H9 (cell line): ENCODE measurements around the gene ANKRD55. TPM values are rescaled to one million over a fixed set of nuclear protein-coding genes. Genes with fewer than 3 reads are reported as not detected.

Experiments used
- DNase-seq: peaks from one replicate; pipeline ENCODE4 v3.0.0-alpha.2; 2017
- H2AFZ ChIP-seq: one replicate; pipeline ENCODE4 v1.6.1; 2013; ENCODE audit warnings: mild to moderate bottlenecking, low read length, control low read depth, moderate library complexity
- H2AK5ac ChIP-seq: 2 replicates; pipeline ENCODE4 v1.6.1; 2013; ENCODE audit warnings: low read length, control low read depth, mixed read lengths; ENCODE audit not compliant: insufficient read length
- H2BK120ac ChIP-seq: one replicate; pipeline ENCODE4 v1.6.1; 2013; ENCODE audit warnings: low read depth, mild to moderate bottlenecking, low read length, control low read depth, inconsistent platforms; ENCODE audit not compliant: poor library complexity, severe bottlenecking
- H2BK12ac ChIP-seq: 2 replicates; pipeline ENCODE4 v1.6.1; 2013; ENCODE audit warnings: low read length, control low read depth, mixed read lengths, low read depth; ENCODE audit not compliant: insufficient read length
- H2BK15ac ChIP-seq: 2 replicates; pipeline ENCODE4 v1.6.1; 2013; ENCODE audit warnings: low read depth, low read length, control low read depth
- H2BK20ac ChIP-seq: one replicate; pipeline ENCODE4 v1.6.1; 2013; ENCODE audit warnings: low read depth, mild to moderate bottlenecking, low read length, control low read depth, inconsistent platforms; ENCODE audit not compliant: poor library complexity, severe bottlenecking
- H2BK5ac ChIP-seq: 2 replicates; pipeline ENCODE4 v1.6.1; 2013; ENCODE audit warnings: low read length, control low read depth, mixed read lengths; ENCODE audit not compliant: insufficient read length
- H3K14ac ChIP-seq: 2 replicates; pipeline ENCODE4 v1.6.1; 2013; ENCODE audit warnings: low read length, control low read depth; ENCODE audit not compliant: insufficient read depth
- H3K18ac ChIP-seq: 2 replicates; pipeline ENCODE4 v1.6.1; 2013; ENCODE audit warnings: low read depth, mild to moderate bottlenecking, mixed read lengths, low read length, control low read depth; ENCODE audit not compliant: insufficient read length
- H3K23ac ChIP-seq: 2 replicates; pipeline ENCODE4 v1.6.1; 2013; ENCODE audit warnings: low read length, control low read depth, mixed read lengths, low read depth; ENCODE audit not compliant: insufficient read length
- H3K23me2 ChIP-seq: 2 replicates; pipeline ENCODE4 v1.6.1; 2013; ENCODE audit warnings: low read depth, mild to moderate bottlenecking, mixed read lengths, low read length, control low read depth; ENCODE audit not compliant: insufficient read length, poor library complexity, severe bottlenecking
- H3K27ac ChIP-seq: 2 replicates; pipeline ENCODE4 v1.5.1; 2013; ENCODE audit warnings: low read length, control low read depth, mixed read lengths, low read depth; ENCODE audit not compliant: insufficient read length
- H3K27me3 ChIP-seq: 2 replicates; pipeline ENCODE4 v1.6.1; 2013; ENCODE audit warnings: low read length, control low read depth, inconsistent platforms; ENCODE audit not compliant: insufficient read depth
- H3K4ac ChIP-seq: 2 replicates; pipeline ENCODE4 v1.6.1; 2013; ENCODE audit warnings: low read depth, mild to moderate bottlenecking, control low read depth, inconsistent platforms, low read length, moderate library complexity
- H3K4me1 ChIP-seq: 2 replicates; pipeline ENCODE4 v1.6.1; 2013; ENCODE audit warnings: low read length, control low read depth, inconsistent platforms; ENCODE audit not compliant: insufficient read depth
- H3K4me2 ChIP-seq: 2 replicates; pipeline ENCODE4 v1.6.1; 2013; ENCODE audit warnings: low read length, control low read depth, mixed read lengths; ENCODE audit not compliant: insufficient read length, insufficient read depth
- H3K56ac ChIP-seq: 2 replicates; pipeline ENCODE4 v1.6.1; 2013; ENCODE audit warnings: low read depth, mild to moderate bottlenecking, mixed read lengths, low read length, control low read depth; ENCODE audit not compliant: insufficient read length
- H3K79me1 ChIP-seq: 2 replicates; pipeline ENCODE4 v1.6.1; 2013; ENCODE audit warnings: low read depth, mild to moderate bottlenecking, moderate library complexity, low read length, control low read depth, inconsistent platforms; ENCODE audit not compliant: insufficient read depth, poor library complexity, severe bottlenecking
- H3K79me2 ChIP-seq: 2 replicates; pipeline ENCODE4 v1.6.1; 2013; ENCODE audit warnings: low read length, control low read depth, inconsistent platforms; ENCODE audit not compliant: insufficient read depth
- H3K9ac ChIP-seq: 2 replicates; pipeline ENCODE4 v1.6.1; 2013; ENCODE audit warnings: low read length, control low read depth, mixed read lengths; ENCODE audit not compliant: insufficient read length; ENCODE audit errors: extremely low read depth
- H3K9me3 ChIP-seq: one replicate; pipeline ENCODE4 v1.6.1; 2013; ENCODE audit warnings: low read depth, low read length, inconsistent platforms; ENCODE audit not compliant: control insufficient read depth
- H3T11ph ChIP-seq: one replicate; pipeline ENCODE4 v1.6.1; 2013; ENCODE audit warnings: mild to moderate bottlenecking, low read length, control low read depth, inconsistent platforms
- H4K20me1 ChIP-seq: one replicate; pipeline ENCODE4 v1.6.1; 2013; ENCODE audit not compliant: control insufficient read depth, insufficient read length, insufficient read depth
- H4K5ac ChIP-seq: 2 replicates; pipeline ENCODE4 v1.6.1; 2013; ENCODE audit warnings: low read depth, mild to moderate bottlenecking, mixed read lengths, low read length, control low read depth; ENCODE audit not compliant: insufficient read length
- H4K8ac ChIP-seq: replicated peaks from 2 replicates; pipeline ENCODE4 v1.6.1; 2013; ENCODE audit warnings: low read length, control low read depth, mixed read lengths, low read depth; ENCODE audit not compliant: insufficient read length
- H4K91ac ChIP-seq: 2 replicates; pipeline ENCODE4 v1.6.1; 2013; ENCODE audit warnings: low read depth, mild to moderate bottlenecking, moderate library complexity, mixed read lengths, low read length, control low read depth; ENCODE audit not compliant: insufficient read length
- H3K27ac Mint-ChIP-seq, 3 experiments: 2 replicates in 2 of 3; 3 replicates in 1 of 3; pipeline ENCODE4 v1.8.0; 2020 to 2021; ENCODE audit warnings: mixed read lengths in 3 of 3, mild to moderate bottlenecking in 1 of 3, moderate library complexity in 1 of 3
- H3K27me3 Mint-ChIP-seq: 2 replicates; pipeline ENCODE4 v1.8.0; 2021; ENCODE audit warnings: low read depth, mild to moderate bottlenecking, moderate library complexity, mixed read lengths
- H3K36me3 Mint-ChIP-seq, 3 experiments: 2 replicates in 2 of 3; 3 replicates in 1 of 3; pipeline ENCODE4 v1.8.0; 2020 to 2021; ENCODE audit warnings: low read depth in 3 of 3, mixed read lengths in 3 of 3; ENCODE audit not compliant: insufficient read depth in 1 of 3
- H3K4me1 Mint-ChIP-seq, 2 experiments: 2 replicates each; pipeline ENCODE4 v1.8.0; 2020; ENCODE audit warnings: mixed read lengths in 2 of 2
- H3K4me3 Mint-ChIP-seq, 2 experiments: 2 replicates in 1 of 2; 3 replicates in 1 of 2; pipeline ENCODE4 v1.8.0; 2020 to 2021; ENCODE audit warnings: mild to moderate bottlenecking in 2 of 2, mixed read lengths in 2 of 2, moderate library complexity in 1 of 2
- H3K9me3 Mint-ChIP-seq, 2 experiments: 2 replicates in 1 of 2; 3 replicates in 1 of 2; pipeline ENCODE4 v1.8.0; 2020; ENCODE audit warnings: mild to moderate bottlenecking in 2 of 2, mixed read lengths in 2 of 2, moderate library complexity in 1 of 2
- CTCF ChIP-seq: fragments of 200-600 bp; sonication (generic); conservative IDR thresholded peaks from 3 replicates; pipeline ENCODE4 v1.8.0; 2021; ENCODE audit warnings: antibody characterized with exemption, mild to moderate bottlenecking
- WGBS: extraction: QIAGEN DNeasy Blood & Tissue Kit; methylation state at CpG from one replicate; pipeline ENCODE4 v1.1.7; 2013; ENCODE audit warnings: missing lambda C conversion rate, low lambda C conversion rate, mixed read lengths; ENCODE audit not compliant: insufficient read length; ENCODE audit errors: extremely low coverage; 5-methylcytosine and 5-hydroxymethylcytosine counted together
- total RNA-seq: library from RNA; stranded (reverse); gene quantifications from 2 replicates; pipeline ENCODE4 v1.2.1, GENCODE V29; 2021

Gene ANKRD55
- total RNA-seq, 1 experiment from 2014 or later: not detected

GRCh38 chr5:56108246-56108645 is 124.9 kb downstream of the ANKRD55 start:
- Histone ChIP-seq H4K5ac (no peak overlapping the region), H3T11ph (no peak overlapping the region), H3K9ac (no peak overlapping the region), H2BK15ac (no peak overlapping the region), H3K27me3 (no peaks in the 10 kb centered on the region), H2BK20ac (no peak overlapping the region), H2AK5ac (no peak overlapping the region), H2BK5ac (no peak overlapping the region), H3K56ac (no peak overlapping the region), H3K18ac (no peak overlapping the region), H3K27ac (no peak overlapping the region), H3K4me1 (no peaks in the 10 kb centered on the region), H4K20me1 (no peaks in the 10 kb centered on the region), H2AFZ (no peak overlapping the region), H3K14ac (no peak overlapping the region), H3K4ac (no peak overlapping the region), H3K4me2 (no peak overlapping the region), H4K91ac (no peak overlapping the region), H3K23me2 (no peaks in the 10 kb centered on the region), H2BK12ac (no peak overlapping the region), H3K9me3 (no peaks in the 10 kb centered on the region), H4K8ac (no peak overlapping the region), H2BK120ac (no peak overlapping the region), H3K23ac (no peak overlapping the region), H3K79me2 (no peaks in the 10 kb centered on the region), H3K79me1 (no peaks in the 10 kb centered on the region)
- no peak for DNase-seq
- no CpG with 5 or more reads among the region's 3 CpGs for WGBS
- no peaks in the 10 kb centered on the region for H3K36me3 Mint-ChIP-seq
- H3K27ac Mint-ChIP-seq: no peak overlapping the region
- H3K27me3 Mint-ChIP-seq: no peaks in the 10 kb centered on the region
- no peak for TF ChIP-seq CTCF
- no peaks in the 10 kb centered on the region for H3K9me3 Mint-ChIP-seq
- H3K4me3 Mint-ChIP-seq: no peak overlapping the region
- no peaks in the 10 kb centered on the region for H3K4me1 Mint-ChIP-seq
